Measurements from ENCODE around the gene PTPRN2. TPM values are rescaled to one million over a fixed set of nuclear protein-coding genes. Genes with fewer than 3 reads are reported as not detected.
A peak's percentile ranks its signal among the peaks of the same experiment; 100 is the strongest.
"Not testable (repeated sequence)": the region's sequence is repeated elsewhere in the genome, so short reads cannot be mapped to it uniquely, and the experiment has no call there.

The PTPRN2 gene
- total and polyA plus RNA-seq, 2 donors from 2014 or later, result 4.8 to 6.2 TPM

DNA sequence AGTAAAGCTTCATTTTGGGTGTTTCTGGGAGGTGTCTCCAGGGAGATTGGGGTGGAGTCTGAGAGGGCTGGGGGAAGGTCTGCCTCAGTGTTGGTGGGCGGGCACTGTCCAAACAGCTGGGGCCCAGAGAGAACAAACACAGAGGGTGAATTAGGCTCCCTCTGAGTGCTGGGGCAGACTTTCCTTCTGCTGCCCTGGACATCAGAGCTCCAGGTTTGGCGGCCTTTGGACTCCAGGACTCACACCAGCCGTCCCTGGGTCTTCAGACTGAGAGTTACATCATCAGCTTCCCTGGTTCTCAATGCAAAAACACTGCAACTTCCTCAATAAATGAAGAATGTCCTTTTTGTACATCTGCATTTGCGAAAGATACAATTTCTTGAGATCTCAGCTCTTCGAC, 427.4 kb downstream of the PTPRN2 start:
- Histone ChIP-seq H3K4me1 (ENCODE audit: control insufficient read depth in 2 of 3, insufficient read depth in 2 of 3, low read depth in 1 of 3, low read length in 3 of 3) (no peaks in the 10 kb centered on the region), H3K9ac (ENCODE audit: low read length in 3 of 3) (no peak overlapping the region), H3K27ac (ENCODE audit: low read depth in 2 of 2, low read length in 2 of 2) (no peak overlapping the region), H3K9me3 (ENCODE audit: control insufficient read depth in 2 of 3, insufficient read depth in 1 of 3, low read length in 3 of 3) (peaks cover 0 to 3% (median 0%) of the 10 kb centered on the region in 3 donors), H3K27me3 (ENCODE audit: control insufficient read depth, insufficient read depth, low read length) (no peaks in the 10 kb centered on the region), H3K36me3 (ENCODE audit: control insufficient read depth in 2 of 3, insufficient read depth in 3 of 3, low read length in 3 of 3) (no peaks in the 10 kb centered on the region), H3K4me3 (ENCODE audit: low read length in 3 of 3) (no peak overlapping the region)
- no peak for DNase-seq
- intact Hi-C loops (cut with DNase I), result no loop called here
- TF ChIP-seq, protein P1, sequence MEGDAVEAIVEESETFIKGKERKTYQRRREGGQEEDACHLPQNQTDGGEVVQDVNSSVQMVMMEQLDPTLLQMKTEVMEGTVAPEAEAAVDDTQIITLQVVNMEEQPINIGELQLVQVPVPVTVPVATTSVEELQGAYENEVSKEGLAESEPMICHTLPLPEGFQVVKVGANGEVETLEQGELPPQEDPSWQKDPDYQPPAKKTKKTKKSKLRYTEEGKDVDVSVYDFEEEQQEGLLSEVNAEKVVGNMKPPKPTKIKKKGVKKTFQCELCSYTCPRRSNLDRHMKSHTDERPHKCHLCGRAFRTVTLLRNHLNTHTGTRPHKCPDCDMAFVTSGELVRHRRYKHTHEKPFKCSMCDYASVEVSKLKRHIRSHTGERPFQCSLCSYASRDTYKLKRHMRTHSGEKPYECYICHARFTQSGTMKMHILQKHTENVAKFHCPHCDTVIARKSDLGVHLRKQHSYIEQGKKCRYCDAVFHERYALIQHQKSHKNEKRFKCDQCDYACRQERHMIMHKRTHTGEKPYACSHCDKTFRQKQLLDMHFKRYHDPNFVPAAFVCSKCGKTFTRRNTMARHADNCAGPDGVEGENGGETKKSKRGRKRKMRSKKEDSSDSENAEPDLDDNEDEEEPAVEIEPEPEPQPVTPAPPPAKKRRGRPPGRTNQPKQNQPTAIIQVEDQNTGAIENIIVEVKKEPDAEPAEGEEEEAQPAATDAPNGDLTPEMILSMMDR (IDR thresholded peaks at IDR 0.05; ENCODE audit: borderline replicate concordance, extremely low read depth, insufficient read depth), result no peak
- no peak for FAIRE-seq

DNA sequence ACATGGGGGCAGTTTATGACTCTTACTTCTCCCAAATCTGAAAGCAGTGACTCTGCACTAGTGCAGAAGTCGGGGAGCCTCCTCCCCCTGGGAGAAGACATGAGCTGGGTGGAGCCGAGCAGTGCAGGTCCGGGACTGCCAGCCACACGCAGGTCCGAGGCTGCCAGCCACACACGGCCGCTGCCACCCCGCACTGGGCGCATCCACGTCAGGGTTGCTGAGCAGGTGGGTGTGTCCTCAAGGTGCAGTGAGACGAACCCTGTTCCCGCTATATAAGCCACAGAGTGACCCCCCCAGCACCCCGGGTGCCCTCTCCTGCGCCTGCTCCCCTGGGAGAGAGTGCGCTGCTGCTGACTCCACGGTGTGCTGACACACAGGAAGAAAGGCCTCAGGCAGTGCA, 430.2 kb downstream of the PTPRN2 start:
- H3K27me3 ChIP-seq (ENCODE audit: control insufficient read depth, insufficient read depth, low read length), result no peaks in the 10 kb centered on the region
- H3K36me3 ChIP-seq (ENCODE audit: control insufficient read depth in 2 of 3, insufficient read depth in 3 of 3, low read length in 3 of 3), result no peaks in the 10 kb centered on the region
- H3K9me3 ChIP-seq (ENCODE audit: control insufficient read depth in 2 of 3, insufficient read depth in 1 of 3, low read length in 3 of 3), result peaks cover 0 to 3% (median 0%) of the 10 kb centered on the region in 3 donors
- no peak overlapping the region for H3K4me3 ChIP-seq (ENCODE audit: low read length in 3 of 3)
- DNase-seq, result no peak
- intact Hi-C loops (cut with DNase I), result no loop called here
- FAIRE-seq, result no peak
- no peak overlapping the region for H3K27ac ChIP-seq (ENCODE audit: low read depth in 2 of 2, low read length in 2 of 2)
- no peaks in the 10 kb centered on the region for H3K4me1 ChIP-seq (ENCODE audit: control insufficient read depth in 2 of 3, insufficient read depth in 2 of 3, low read depth in 1 of 3, low read length in 3 of 3)
- TF ChIP-seq, protein P1 (IDR thresholded peaks at IDR 0.05; ENCODE audit: borderline replicate concordance, extremely low read depth, insufficient read depth), result no peak
- H3K9ac ChIP-seq (ENCODE audit: low read length in 3 of 3), result no peak overlapping the region

DNA sequence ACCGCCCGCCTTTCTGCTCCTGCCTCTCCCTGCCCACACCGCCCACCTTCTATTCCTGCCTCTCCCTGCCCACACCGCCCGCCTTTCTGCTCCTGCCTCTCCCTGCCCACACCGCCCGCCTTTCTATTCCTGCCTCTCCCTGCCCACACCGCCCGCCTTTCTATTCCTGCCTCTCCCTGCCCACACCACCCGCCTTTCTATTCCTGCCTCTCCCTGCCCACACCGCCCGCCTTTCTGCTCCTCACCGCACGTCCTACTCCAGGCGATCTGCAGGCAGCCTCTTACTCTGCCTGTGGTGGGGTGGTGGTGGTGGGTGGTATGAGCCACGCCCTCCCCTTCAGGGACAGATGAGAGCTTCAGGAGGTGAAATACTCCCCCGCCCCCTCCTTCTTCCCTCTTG, 436.4 kb downstream of the PTPRN2 start:
- H3K4me1 ChIP-seq (ENCODE audit: control insufficient read depth in 2 of 3, insufficient read depth in 2 of 3, low read depth in 1 of 3, low read length in 3 of 3); FAIRE-seq; H3K4me3 ChIP-seq (ENCODE audit: low read length in 3 of 3); H3K27me3 ChIP-seq (ENCODE audit: control insufficient read depth, insufficient read depth, low read length); H3K9ac ChIP-seq (ENCODE audit: low read length in 3 of 3); intact Hi-C loops (cut with DNase I); H3K36me3 ChIP-seq (ENCODE audit: control insufficient read depth in 2 of 3, insufficient read depth in 3 of 3, low read length in 3 of 3); H3K27ac ChIP-seq (ENCODE audit: low read depth in 2 of 2, low read length in 2 of 2): not testable (repeated sequence)
- DNase-seq, result peak in 3 of 5 donors; percentile 44 to 94 (median 51)
- H3K9me3 ChIP-seq (ENCODE audit: control insufficient read depth in 2 of 3, insufficient read depth in 1 of 3, low read length in 3 of 3), result peaks cover 0 to 16% (median 0%) of the 10 kb centered on the region in 3 donors

DNA sequence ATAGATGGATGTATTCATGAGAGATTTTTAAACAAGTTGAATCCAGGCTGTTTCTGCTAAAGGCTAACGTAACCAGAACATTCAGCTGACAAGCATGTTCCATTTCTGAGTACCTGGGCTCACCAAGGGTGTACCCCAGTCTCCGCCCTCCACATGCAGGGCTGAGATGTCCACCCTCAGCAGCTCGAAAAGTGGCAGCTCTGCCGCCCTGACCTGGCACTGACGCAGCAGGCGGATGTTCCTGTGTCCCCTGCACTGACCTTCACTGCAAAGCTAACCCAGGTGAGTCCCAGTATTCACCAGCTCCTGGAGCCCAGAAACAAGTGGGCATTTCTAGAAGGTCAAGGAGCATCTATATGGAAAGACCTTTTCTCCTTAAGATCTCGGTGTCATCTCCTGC, 437.4 kb downstream of the PTPRN2 start:
- TF ChIP-seq, protein P1 (IDR thresholded peaks at IDR 0.05; ENCODE audit: borderline replicate concordance, extremely low read depth, insufficient read depth), result no peak
- intact Hi-C loops (cut with DNase I), result no loop called here

DNA sequence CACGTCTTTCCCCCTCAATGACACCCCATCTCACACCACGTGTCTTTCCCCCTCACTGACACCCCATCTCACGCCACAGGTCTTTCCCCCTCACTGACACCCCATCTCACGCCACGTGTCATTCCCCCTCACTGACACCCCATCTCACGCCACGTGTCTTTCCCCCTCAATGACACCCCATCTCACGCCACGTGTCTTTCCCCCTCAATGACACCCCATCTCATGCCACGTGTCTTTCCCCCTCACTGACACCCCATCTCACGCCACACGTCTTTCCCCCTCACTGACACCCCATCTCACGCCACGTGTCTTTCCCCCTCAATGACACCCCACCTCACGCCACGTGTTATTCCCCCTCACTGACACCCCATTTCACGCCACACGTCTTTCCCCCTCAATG, 440.2 kb downstream of the PTPRN2 start:
- FAIRE-seq; intact Hi-C loops (cut with DNase I); H3K27ac ChIP-seq (ENCODE audit: low read depth in 2 of 2, low read length in 2 of 2); H3K4me1 ChIP-seq (ENCODE audit: control insufficient read depth in 2 of 3, insufficient read depth in 2 of 3, low read depth in 1 of 3, low read length in 3 of 3); DNase-seq; H3K36me3 ChIP-seq (ENCODE audit: control insufficient read depth in 2 of 3, insufficient read depth in 3 of 3, low read length in 3 of 3); H3K27me3 ChIP-seq (ENCODE audit: control insufficient read depth, insufficient read depth, low read length): not testable (repeated sequence)
- peak overlapping the region in 1 of 3 donors; percentile 13 for H3K4me3 ChIP-seq (ENCODE audit: low read length in 3 of 3)
- H3K9me3 ChIP-seq (ENCODE audit: control insufficient read depth in 2 of 3, insufficient read depth in 1 of 3, low read length in 3 of 3), result peaks cover 0 to 13% (median 0%) of the 10 kb centered on the region in 3 donors
- H3K9ac ChIP-seq (ENCODE audit: low read length in 3 of 3), result peak overlapping the region in 1 of 3 donors; percentile 22

More for the DNA sequence above, 437.4 kb downstream of the PTPRN2 start:
- no peak overlapping the region for H3K27ac ChIP-seq (ENCODE audit: low read depth in 2 of 2, low read length in 2 of 2)
- peaks cover 0 to 13% (median 0%) of the 10 kb centered on the region in 3 donors for H3K9me3 ChIP-seq (ENCODE audit: control insufficient read depth in 2 of 3, insufficient read depth in 1 of 3, low read length in 3 of 3)
- H3K9ac ChIP-seq (ENCODE audit: low read length in 3 of 3), result no peak overlapping the region
- H3K36me3 ChIP-seq (ENCODE audit: control insufficient read depth in 2 of 3, insufficient read depth in 3 of 3, low read length in 3 of 3), result no peaks in the 10 kb centered on the region
- no peak for FAIRE-seq
- H3K4me3 ChIP-seq (ENCODE audit: low read length in 3 of 3), result no peak overlapping the region
- H3K27me3 ChIP-seq (ENCODE audit: control insufficient read depth, insufficient read depth, low read length), result no peaks in the 10 kb centered on the region
- H3K4me1 ChIP-seq (ENCODE audit: control insufficient read depth in 2 of 3, insufficient read depth in 2 of 3, low read depth in 1 of 3, low read length in 3 of 3), result no peaks in the 10 kb centered on the region
- DNase-seq, result no peak

Measured in kidney (tissue), 14 donors.